ENCODE data around the gene KRAS. TPM values are rescaled to one million over a fixed set of nuclear protein-coding genes. Genes with fewer than 3 reads are reported as not detected.

Gene KRAS
- total and polyA plus RNA-seq, 2 donors (not counting 3 experiments of a cell fraction or from before 2014, with no cell fraction given) = 9.1 to 22.8 TPM

- CTCF ChIA-PET = no interaction called here
These were observed 33.3 kb upstream of the KRAS start for GRCh38 chr12:25284024-25284423.

More at GRCh38 chr12:25284024-25284423, 33.3 kb upstream of the KRAS start:
- H4K20me1 ChIP-seq (replicated peaks; ENCODE audit: control insufficient read depth, extremely low read depth, insufficient read depth, low read length) = no peaks in the 10 kb centered on the region
- intact Hi-C loops (cut with micrococcal nuclease) (no loop called here), dilution Hi-C loops (cut with MboI; ENCODE audit: extremely low pct_ligation_motif_present, low sequenced_read_pairs) (no loop called here)
- no peak overlapping the region for H3K27ac ChIP-seq (ENCODE audit: insufficient read depth, low read depth, low read length)
- TF ChIP-seq CTCF (IDR thresholded peaks at IDR 0.05; ENCODE audit: extremely low read depth in 1 of 2, insufficient read depth in 1 of 2, low read depth in 1 of 2, low read length in 2 of 2) = no peak
- TF ChIP-seq POLR2AphosphoS5 (IDR thresholded peaks at IDR 0.05; ENCODE audit: insufficient read depth, low read depth, low read length) = no peak
- TF ChIP-seq MAX (IDR thresholded peaks at IDR 0.05; ENCODE audit: insufficient read depth, insufficient read length) = no peak
- no peak for TF ChIP-seq FOS (IDR thresholded peaks at IDR 0.05; ENCODE audit: borderline replicate concordance, insufficient read depth, low read length)
- TF ChIP-seq JUN (IDR thresholded peaks at IDR 0.05; ENCODE audit: borderline replicate concordance, insufficient read depth, insufficient read length, low read depth) = no peak
- no peak for TF ChIP-seq EZH2 (IDR thresholded peaks at IDR 0.05; ENCODE audit: borderline replicate concordance, low read depth, low read length, severe bottlenecking)
- TF ChIP-seq GATA2 (IDR thresholded peaks at IDR 0.05; ENCODE audit: insufficient read depth, insufficient read length, low read depth, low read length) = no peak
- no peak for TF ChIP-seq MYC (IDR thresholded peaks at IDR 0.05; ENCODE audit: low read depth, low read length)
- TF ChIP-seq POLR2A (IDR thresholded peaks at IDR 0.05; ENCODE audit: low read depth, low read length) = no peak
- no peak for FAIRE-seq
- no peak overlapping the region for H3K4me3 ChIP-seq (replicated peaks in 1 of 3; ENCODE audit: insufficient read depth in 1 of 3, low read depth in 1 of 3, low read length in 3 of 3)
- H2AFZ ChIP-seq (ENCODE audit: low read depth, low read length) = no peak overlapping the region
- no peaks in the 10 kb centered on the region for H3K36me3 ChIP-seq (ENCODE audit: control insufficient read depth in 2 of 2, extremely low read depth in 1 of 2, insufficient read depth in 2 of 2, low read length in 2 of 2)
- H3K4me1 ChIP-seq (ENCODE audit: control insufficient read depth, extremely low read depth, insufficient read depth, low read length) = peaks cover 2% of the 10 kb centered on the region
- no peaks in the 10 kb centered on the region for H3K79me2 ChIP-seq (ENCODE audit: control insufficient read depth, insufficient read depth, low read length)
- peaks cover 1 to 6% of the 10 kb centered on the region in 2 experiments for H3K27me3 ChIP-seq (ENCODE audit: control insufficient read depth in 2 of 2, insufficient read depth in 2 of 2, low read length in 2 of 2)
- no peaks in the 10 kb centered on the region for H3K9me3 ChIP-seq (replicated peaks; ENCODE audit: control insufficient read depth, insufficient read depth, low read length)
- DNase-seq (ENCODE audit: low read depth, low spot score) = no peak
- H3K9ac ChIP-seq (replicated peaks; ENCODE audit: extremely low read depth, insufficient read depth, low read length) = no peak overlapping the region
- H3K4me2 ChIP-seq (ENCODE audit: insufficient read depth, low read length) = no peak overlapping the region
- POLR2A ChIA-PET = no interaction called here
- no peaks in the 10 kb centered on the region for H3K9me1 ChIP-seq (replicated peaks; ENCODE audit: control insufficient read depth, extremely low read depth, insufficient read depth, low read length)
- BruUV-seq (replicated peaks) = no TSS peak
